Cardiac muscle cell (in vitro differentiated cells and primary cell): ENCODE results near the gene C3orf20. TPM values are rescaled to one million over a fixed set of nuclear protein-coding genes. Genes with fewer than 3 reads are reported as not detected.

Experiments used
- DNase-seq, 2 donors: peaks; one replicate each; pipeline versions ENCODE4 v3.0.0 to v3.0.0-alpha.2; 2010 to 2017; ENCODE audit warnings: low read depth in 1 of 2, low spot score in 1 of 2
- H3K27ac ChIP-seq: fragments of 200-600 bp; sonication (generic); 2 replicates; pipeline ENCODE4 v1.5.1; 2016
- H3K27me3 ChIP-seq: fragments of 200-600 bp; sonication (generic); 2 replicates; pipeline ENCODE4 v1.6.0; 2016; ENCODE audit warnings: control low read depth
- H3K36me3 ChIP-seq: fragments of 200-600 bp; sonication (generic); 2 replicates; pipeline ENCODE4 v1.5.1; 2016; ENCODE audit warnings: control low read depth
- H3K4me1 ChIP-seq: fragments of 200-600 bp; sonication (generic); 2 replicates; pipeline ENCODE4 v1.8.1; 2017; ENCODE audit warnings: low read depth, mild to moderate bottlenecking, mixed run types
- H3K4me3 ChIP-seq: fragments of 200-600 bp; sonication (generic); 2 replicates; pipeline ENCODE4 v1.5.1; 2016; ENCODE audit warnings: mild to moderate bottlenecking
- H3K9me3 ChIP-seq: fragments of 200-600 bp; sonication (generic); 2 replicates; pipeline ENCODE4 v1.5.1; 2017; ENCODE audit warnings: low read depth, mild to moderate bottlenecking, control low read depth
- CTCF ChIP-seq: IDR thresholded peaks from 2 replicates; pipeline ENCODE4 v1.5.1; 2012; ENCODE audit warnings: low read depth, mild to moderate bottlenecking, low read length
- polyA plus RNA-seq: library from polyadenylated mRNA; unstranded; fragments of >200 nt; fragmentation: Nextera tagmentation; extraction: Ambion mirVana; gene quantifications from 2 replicates; pipeline ENCODE4 v1.2.1, GENCODE V29; 2016
- total RNA-seq: library from RNA; depleted of rRNA; stranded (reverse); fragments of >200 nt; gene quantifications from 2 replicates; pipeline ENCODE4 v1.2.3, GENCODE V29; 2016

Gene C3orf20
- total and polyA plus RNA-seq, 2 experiments from 2014 or later, result 0.21 TPM; not detected in 1

GRCh38 chr3:14793858-14794234 lies 118.9 kb downstream of the C3orf20 start:
- H3K36me3 ChIP-seq, result no peaks in the 10 kb centered on the region
- DNase-seq, result no peak
- H3K27me3 ChIP-seq, result no peaks in the 10 kb centered on the region
- H3K4me1 ChIP-seq, result no peaks in the 10 kb centered on the region
- H3K27ac ChIP-seq, result no peak overlapping the region
- H3K4me3 ChIP-seq, result no peak overlapping the region
- no peak for TF ChIP-seq CTCF
- H3K9me3 ChIP-seq, result no peaks in the 10 kb centered on the region

GRCh38 chr3:14794435-14794834 lies 119.5 kb downstream of the C3orf20 start:
- H3K4me1 ChIP-seq, result no peaks in the 10 kb centered on the region
- no peak for TF ChIP-seq CTCF
- H3K4me3 ChIP-seq, result no peak overlapping the region
- H3K27me3 ChIP-seq, result no peaks in the 10 kb centered on the region
- H3K27ac ChIP-seq, result no peak overlapping the region
- no peaks in the 10 kb centered on the region for H3K9me3 ChIP-seq
- no peak for DNase-seq
- H3K36me3 ChIP-seq, result no peaks in the 10 kb centered on the region

GRCh38 chr3:14795996-14796395 lies 121.1 kb downstream of the C3orf20 start:
- DNase-seq, result no peak
- Histone ChIP-seq H3K36me3 (no peaks in the 10 kb centered on the region), H3K27me3 (no peaks in the 10 kb centered on the region), H3K9me3 (no peaks in the 10 kb centered on the region), H3K4me3 (no peak overlapping the region), H3K4me1 (no peaks in the 10 kb centered on the region), H3K27ac (no peak overlapping the region)
- TF ChIP-seq CTCF, result no peak

- no peaks in the 10 kb centered on the region for H3K4me1 ChIP-seq
- H3K27ac ChIP-seq, result no peak overlapping the region
- no peaks in the 10 kb centered on the region for H3K27me3 ChIP-seq
- no peak for DNase-seq
- H3K9me3 ChIP-seq, result no peaks in the 10 kb centered on the region
- H3K36me3 ChIP-seq, result no peaks in the 10 kb centered on the region
- H3K4me3 ChIP-seq, result no peak overlapping the region
- no peak for TF ChIP-seq CTCF
Observed at GRCh38 chr3:14796403-14797077, 121.6 kb downstream of the C3orf20 start.

GRCh38 chr3:14797731-14798130 lies 122.8 kb downstream of the C3orf20 start:
- Histone ChIP-seq H3K27me3 (no peaks in the 10 kb centered on the region), H3K4me3 (no peak overlapping the region), H3K4me1 (no peaks in the 10 kb centered on the region), H3K9me3 (no peaks in the 10 kb centered on the region), H3K36me3 (no peaks in the 10 kb centered on the region), H3K27ac (no peak overlapping the region)
- no peak for DNase-seq
- TF ChIP-seq CTCF, result no peak
